ENCODE results near the gene KCTD19. TPM values are rescaled to one million over a fixed set of nuclear protein-coding genes. Genes with fewer than 3 reads are reported as not detected.

KCTD19 gene
- total RNA-seq, 1 donor from 2014 or later = not detected

GRCh38 chr16:67250045-67250327, 76.6 kb downstream of the KCTD19 start:
- H3K4me1 ChIP-seq = peaks cover 44% of the 10 kb centered on the region
- H3K4me3 ChIP-seq = no peak overlapping the region
- H3K27ac ChIP-seq = no peak overlapping the region
- intact Hi-C loops (cut with DNase I) = no loop called here
- TF ChIP-seq POLR2A (IDR thresholded peaks at IDR 0.05) (no peak), CTCF (IDR thresholded peaks at IDR 0.05) (no peak), POLR2AphosphoS5 (IDR thresholded peaks at IDR 0.05; ENCODE audit: insufficient read depth in 1 of 2, low read depth in 1 of 2) (no peak)
- no peaks in the 10 kb centered on the region for H3K36me3 ChIP-seq
- no peak for DNase-seq (ENCODE audit: extremely low spot score in 2 of 2)
- H3K9me3 ChIP-seq = no peaks in the 10 kb centered on the region
- no peaks in the 10 kb centered on the region for H3K27me3 ChIP-seq

- Histone ChIP-seq H3K27me3 (no peaks in the 10 kb centered on the region), H3K4me1 (peaks cover 49% of the 10 kb centered on the region)
- intact Hi-C loops (cut with DNase I) = no loop called here
Observed at GRCh38 chr16:67249178-67250044, 77.1 kb downstream of the KCTD19 start.

GRCh38 chr16:67248401-67249177, 78.0 kb downstream of the KCTD19 start, which contains the start of gene SLC9A5:
Gene SLC9A5, plus strand, starts transcription at chr16:67248979. Its CDS starts 36 bp downstream, at chr16:67249015.
- intact Hi-C loops (cut with DNase I) = no loop called here
- peak within 1 kb of the TSS; percentile 92 to 93 for H3K4me3 ChIP-seq
- H3K27me3 ChIP-seq = no peaks in the 10 kb centered on the region
- H3K9me3 ChIP-seq = no peaks in the 10 kb centered on the region
- DNase-seq (ENCODE audit: extremely low spot score in 2 of 2) = no peak
- H3K36me3 ChIP-seq = no peaks in the 10 kb centered on the region
- TF ChIP-seq CTCF (IDR thresholded peaks at IDR 0.05) (no peak), POLR2A (IDR thresholded peaks at IDR 0.05) (no peak)
- peaks cover 58% of the 10 kb centered on the region for H3K4me1 ChIP-seq
- peak within 1 kb of the TSS; percentile 59 for H3K27ac ChIP-seq

More at GRCh38 chr16:67249178-67250044, 77.1 kb downstream of the KCTD19 start:
- H3K27ac ChIP-seq = no peak overlapping the region
- no peaks in the 10 kb centered on the region for H3K9me3 ChIP-seq
- peak overlapping the region; percentile 92 to 93 for H3K4me3 ChIP-seq
- H3K36me3 ChIP-seq = no peaks in the 10 kb centered on the region
- DNase-seq (ENCODE audit: extremely low spot score in 2 of 2) = no peak
- TF ChIP-seq CTCF (IDR thresholded peaks at IDR 0.05) = no peak

GRCh38 chr16:67248073-67248400, 78.5 kb downstream of the KCTD19 start:
- H3K27ac ChIP-seq = peak overlapping the region; percentile 59
- H3K36me3 ChIP-seq = no peaks in the 10 kb centered on the region
- peaks cover 59% of the 10 kb centered on the region for H3K4me1 ChIP-seq
- no peak for DNase-seq (ENCODE audit: extremely low spot score in 2 of 2)
- peak overlapping the region; percentile 92 to 93 for H3K4me3 ChIP-seq
- intact Hi-C loops (cut with DNase I) = no loop called here
- no peak for TF ChIP-seq POLR2AphosphoS5 (IDR thresholded peaks at IDR 0.05; ENCODE audit: insufficient read depth in 1 of 2, low read depth in 1 of 2)
- TF ChIP-seq CTCF (IDR thresholded peaks at IDR 0.05) = no peak
- TF ChIP-seq POLR2A (IDR thresholded peaks at IDR 0.05) = no peak
- no peaks in the 10 kb centered on the region for H3K9me3 ChIP-seq
- no peaks in the 10 kb centered on the region for H3K27me3 ChIP-seq

Data from vagina (tissue), 2 donors.